Measurements from ENCODE around the gene CAMK1.
A peak's percentile ranks its signal among the peaks of the same experiment; 100 is the strongest.

Gene CAMK1

DNA sequence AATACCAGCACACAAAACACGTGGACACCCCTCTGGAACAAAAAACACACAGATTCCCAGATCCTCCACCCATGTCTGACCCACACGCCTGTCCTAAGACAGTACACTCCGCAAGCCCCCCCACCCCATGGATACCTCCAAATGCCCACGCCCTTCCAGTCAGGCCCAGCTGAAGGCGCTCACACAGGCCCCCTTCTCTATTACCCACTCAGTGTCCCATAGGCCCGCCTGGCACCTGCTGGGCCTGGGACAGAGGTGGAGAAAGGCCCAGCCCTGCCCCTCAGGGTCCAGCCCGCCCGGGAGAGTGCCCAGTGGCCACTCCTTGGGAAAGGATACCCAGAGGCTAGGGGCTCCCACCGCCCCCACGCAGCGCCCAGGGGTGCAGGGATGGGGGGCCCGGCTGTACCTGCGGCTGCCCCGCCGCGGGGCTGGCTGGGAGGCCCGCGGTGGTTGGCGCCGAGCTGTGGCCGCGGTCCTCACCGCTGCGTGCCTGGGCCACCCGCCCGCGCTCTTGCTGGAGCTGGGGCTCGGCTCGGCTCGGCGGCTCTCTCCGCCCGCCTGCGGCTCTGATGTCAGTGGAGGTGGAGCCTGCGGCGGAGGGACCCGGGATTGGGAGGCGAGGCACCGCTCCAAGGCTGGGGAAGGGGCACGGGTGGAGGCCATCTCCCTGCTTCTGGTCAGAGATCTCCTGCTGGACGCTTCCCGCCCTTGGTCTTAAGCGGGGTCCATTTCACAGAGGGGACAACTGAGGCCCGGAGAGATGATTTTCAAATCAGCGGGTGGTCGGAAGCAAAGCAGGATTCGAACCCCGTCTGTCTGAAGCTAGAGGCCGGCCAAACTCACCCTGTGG is at the start of gene CAMK1:
Gene CAMK1 (minus strand): TSS at position 522 of the 850 bp plus-strand sequence. CDS start 2,198 bp downstream, outside the sequence.
- peak; percentile 1 to 51 (median 44) for DNase-seq

DNA sequence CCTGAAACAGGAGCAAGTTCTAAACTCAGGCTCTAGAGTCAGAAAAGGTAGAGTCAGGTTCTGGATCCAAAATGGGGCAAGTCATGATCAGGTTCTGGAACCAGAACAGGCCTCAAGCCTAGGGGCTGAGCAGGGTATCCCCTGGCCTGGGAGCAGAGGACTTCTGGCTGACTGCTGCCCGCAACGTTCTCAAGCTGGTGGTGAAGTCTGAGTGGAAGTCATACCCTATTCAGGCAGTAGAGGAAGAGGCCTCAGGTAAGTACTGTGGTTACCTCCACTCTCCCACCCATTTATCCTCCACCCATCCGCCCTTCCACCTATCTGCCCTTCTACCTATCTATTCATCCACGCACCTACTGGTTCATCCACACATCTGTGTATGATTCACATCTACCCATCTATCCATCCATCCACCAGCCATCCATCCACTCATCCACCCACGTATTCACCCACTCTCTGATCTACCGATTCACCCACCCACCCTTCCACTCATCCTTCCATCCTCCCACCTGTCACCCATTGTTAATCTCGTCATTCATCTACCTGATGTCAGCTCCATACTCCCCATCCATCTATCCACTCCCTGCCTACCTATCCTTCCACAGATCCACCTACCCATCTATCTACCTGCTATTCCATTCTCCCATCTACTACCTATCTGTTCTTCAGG is 49.1 kb upstream of the CAMK1 start:
- no peak for DNase-seq

DNA sequence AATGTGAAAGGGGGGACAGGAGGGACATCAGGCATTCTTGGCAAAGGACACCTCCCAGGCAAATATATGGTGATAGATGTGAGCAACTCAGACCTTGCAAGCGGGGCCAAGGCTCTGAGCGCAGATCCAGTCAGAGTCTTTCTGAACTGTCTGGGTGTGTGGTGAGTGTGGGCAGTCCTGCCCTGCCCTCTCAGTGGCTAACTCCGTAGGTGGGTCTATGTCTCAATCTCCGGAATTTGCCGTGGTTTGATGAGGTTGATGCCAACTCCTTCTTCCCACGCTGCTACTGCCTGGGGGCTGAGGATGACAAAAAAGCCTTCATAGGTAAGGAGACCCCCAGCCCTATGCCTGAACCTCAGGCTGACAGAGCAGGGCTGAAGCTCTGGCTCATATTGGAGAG is 47.7 kb upstream of the CAMK1 start:
- no peak for DNase-seq

DNA sequence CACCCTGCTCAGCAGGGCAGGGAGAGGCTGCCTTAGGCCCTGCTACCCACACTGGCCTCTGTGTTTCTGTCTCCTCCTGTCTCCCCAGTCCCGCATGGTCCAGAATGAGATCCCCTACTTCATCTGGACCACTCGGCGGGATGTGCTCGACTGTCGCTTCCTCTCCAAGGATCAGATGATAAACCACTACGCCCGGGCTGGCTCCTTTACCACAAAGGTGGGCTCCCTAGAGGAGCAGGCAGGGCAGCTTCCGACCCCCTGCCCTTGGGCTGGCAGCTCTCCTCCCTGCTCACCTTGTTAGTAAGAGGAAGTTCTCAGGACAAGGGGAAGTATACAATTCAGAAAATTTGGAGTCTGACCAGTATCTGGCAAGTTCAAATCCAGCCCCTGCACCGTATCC is 46.2 kb upstream of the CAMK1 start:
- no peak for DNase-seq

DNA sequence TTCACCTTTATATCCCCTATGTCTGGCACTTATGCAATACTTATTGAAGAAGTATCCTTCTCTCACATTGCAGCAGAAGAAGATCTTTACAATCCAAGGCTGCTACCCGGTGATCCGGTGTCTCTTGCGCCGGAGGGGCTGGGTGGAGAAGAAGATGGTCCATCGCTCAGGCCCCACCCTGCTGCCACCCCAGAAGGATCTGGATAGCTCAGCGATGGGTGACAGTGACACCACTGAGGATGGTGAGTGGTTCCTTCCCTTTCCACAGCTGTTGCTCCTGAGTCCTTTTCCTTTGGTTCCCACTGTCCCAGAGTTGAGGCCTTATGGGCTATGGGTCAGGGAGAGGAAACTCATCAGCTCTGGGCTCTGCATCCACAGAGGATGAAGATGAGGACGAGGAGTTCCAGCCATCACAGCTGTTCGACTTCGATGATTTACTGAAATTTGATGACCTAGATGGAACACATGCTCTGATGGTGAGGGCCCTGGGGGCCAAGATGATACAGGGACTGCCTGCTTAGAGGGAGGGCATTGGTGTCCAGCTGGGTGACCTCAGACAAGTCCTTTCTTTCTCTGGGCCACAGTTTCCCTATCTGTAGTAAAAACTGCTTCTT is 43.2 kb upstream of the CAMK1 start:
- no peak for DNase-seq

DNA sequence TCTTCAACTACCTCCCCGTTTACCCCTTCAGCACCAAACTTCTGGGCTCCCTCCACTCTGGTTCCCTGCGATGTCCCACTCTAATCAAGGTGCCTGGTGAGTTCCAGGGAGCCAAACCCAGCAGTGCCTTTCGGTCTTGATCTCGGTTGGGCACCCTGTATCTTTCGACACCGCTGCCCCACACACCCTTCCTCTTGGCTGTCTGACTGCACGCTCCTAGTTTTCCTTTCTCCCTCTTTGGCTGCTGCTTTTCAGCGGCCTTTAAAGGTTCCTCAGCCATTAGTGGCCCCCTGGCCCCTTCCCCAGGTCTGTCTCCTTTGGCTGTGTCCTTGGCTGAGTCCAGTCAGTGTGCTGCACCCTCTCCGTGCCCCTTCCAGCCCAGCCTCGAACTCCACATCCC is 41.1 kb upstream of the CAMK1 start:
- no peak for DNase-seq

DNA sequence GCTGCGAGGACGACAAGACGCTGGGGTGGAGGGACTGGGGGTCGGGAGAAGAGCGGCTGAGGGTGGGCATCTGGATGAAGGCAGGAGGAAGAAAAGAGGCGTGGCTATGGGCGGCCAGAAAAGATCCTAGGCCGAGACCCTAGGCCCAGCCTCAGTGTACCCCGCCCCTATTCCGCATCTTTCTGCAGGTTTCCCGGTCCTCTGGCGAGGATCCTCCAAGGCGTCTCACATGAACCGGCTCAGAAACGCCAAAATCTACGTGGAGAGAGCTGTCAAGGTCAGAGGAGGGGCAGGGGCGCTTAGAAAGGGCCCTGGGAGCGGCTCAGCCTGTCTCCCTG is 40.7 kb upstream of the CAMK1 start:
- DNase-seq = no peak

DNA sequence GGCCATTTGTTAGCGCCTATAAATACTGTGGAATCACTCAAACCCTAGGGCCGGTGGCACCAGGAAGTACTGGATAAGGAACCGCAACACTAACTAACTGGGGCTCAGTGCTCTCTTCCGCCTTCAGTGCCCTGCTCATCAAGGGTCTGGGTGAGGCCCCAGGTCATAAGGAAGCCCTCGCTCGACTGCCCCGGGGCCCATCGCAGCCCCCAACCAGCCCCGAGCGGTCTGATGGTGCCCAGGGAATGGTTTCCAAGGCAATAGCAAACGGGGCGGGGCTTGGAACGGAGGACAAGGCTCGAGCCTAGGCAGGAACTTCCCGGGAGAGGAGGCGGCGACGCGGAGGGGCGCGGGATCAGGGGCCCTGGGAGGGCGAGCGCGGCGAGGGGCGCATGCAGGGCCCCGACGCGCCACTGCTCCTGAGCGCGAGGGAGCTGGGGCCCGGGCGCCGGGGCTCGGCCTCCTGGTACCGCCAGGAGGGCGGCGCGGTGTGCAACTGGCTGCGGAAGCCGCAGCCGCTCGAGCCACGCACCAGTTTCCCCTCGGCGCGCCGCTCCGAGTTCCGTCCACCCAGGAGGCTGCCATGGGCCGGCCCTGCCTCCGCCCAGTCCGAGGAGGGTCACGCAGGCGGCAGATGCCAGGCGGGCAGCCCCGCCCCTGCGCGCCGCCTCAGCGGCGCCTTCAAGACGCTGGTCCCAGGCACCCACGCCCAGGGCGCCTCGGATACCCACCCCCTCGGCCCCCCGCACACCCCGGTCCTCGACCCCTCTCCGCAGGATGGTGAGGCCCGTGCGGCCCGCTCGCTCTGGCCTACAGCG is 40.1 kb upstream of the CAMK1 start, which contains the start of gene TTLL3:
Gene TTLL3 (plus strand): TSS at position 648 of the 818 bp plus-strand sequence. CDS start 400 bp downstream, outside the sequence.
- peak; percentile 39 to 68 (median 61) for DNase-seq

DNA sequence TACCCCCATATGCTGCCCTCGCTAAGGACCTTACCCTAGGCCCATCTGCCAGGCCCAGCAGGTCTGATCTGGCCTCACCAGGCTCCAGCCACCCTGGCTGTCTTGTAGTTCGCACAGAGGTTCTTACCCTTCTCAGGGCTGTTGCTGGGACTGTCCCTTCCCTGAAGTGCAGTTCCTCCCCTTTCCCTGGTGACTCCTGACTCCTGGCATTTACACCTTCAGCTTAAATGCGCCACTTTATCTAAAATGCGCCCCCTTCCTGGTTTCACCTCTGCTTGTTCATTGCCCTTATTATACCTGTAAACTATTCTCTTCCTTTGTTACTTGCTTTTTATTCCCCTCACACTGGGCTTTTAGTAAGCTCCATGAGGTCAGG is 39.5 kb upstream of the CAMK1 start:
- no peak for DNase-seq

DNA sequence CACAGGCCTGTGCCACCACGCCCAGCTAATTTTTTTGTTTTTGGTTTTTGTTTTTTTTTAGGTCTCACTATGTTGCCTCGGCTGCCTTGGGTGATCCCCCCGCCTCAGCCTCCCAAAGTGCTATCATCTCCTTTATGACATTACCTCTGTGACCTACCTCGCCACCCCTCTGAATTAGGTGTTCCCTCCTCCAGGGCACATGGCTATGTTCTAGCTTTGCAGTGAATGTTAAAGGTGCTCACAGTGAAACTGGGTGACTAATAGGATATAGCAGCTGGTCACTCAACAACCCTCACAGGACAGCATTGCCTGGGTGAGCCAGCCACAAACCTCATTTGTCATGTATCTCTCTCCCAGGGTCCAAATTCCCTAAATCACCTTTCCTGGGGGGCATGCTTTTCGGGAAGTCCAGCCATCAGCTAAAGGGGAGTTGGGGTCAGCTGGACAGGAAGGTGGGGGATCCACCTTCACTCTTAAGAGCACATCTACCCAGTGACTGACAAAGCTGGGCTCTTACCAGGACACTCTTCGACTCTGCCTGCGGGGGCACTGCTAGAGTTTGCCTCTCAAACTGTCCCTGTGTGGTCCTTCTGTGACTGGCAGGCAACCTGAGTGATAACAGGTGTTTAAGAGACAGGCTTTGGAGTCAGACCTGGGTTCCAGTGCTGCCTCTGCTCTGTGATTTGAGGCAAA is 38.7 kb upstream of the CAMK1 start:
- DNase-seq = peak in 2 of 3 experiments; percentile 10 to 34

DNA sequence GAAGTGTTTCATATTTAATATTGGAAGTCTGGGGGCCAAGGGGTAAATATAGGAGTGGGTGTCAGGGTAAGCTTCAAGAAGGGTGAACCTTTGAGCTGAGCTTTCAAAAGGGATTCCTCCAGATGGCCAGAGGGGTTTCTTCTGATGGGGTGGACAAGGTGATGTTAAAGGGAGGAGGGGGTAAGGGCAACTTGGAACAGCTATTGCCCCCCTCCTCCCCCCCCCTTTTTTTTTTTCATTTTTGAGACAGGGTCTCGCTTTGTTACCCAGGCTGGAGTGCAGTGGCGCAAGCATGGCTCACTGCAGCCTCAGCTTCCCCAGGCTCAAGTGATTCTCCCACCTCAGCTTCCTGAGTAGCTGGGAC is 38.2 kb upstream of the CAMK1 start:
- DNase-seq = no peak

DNA sequence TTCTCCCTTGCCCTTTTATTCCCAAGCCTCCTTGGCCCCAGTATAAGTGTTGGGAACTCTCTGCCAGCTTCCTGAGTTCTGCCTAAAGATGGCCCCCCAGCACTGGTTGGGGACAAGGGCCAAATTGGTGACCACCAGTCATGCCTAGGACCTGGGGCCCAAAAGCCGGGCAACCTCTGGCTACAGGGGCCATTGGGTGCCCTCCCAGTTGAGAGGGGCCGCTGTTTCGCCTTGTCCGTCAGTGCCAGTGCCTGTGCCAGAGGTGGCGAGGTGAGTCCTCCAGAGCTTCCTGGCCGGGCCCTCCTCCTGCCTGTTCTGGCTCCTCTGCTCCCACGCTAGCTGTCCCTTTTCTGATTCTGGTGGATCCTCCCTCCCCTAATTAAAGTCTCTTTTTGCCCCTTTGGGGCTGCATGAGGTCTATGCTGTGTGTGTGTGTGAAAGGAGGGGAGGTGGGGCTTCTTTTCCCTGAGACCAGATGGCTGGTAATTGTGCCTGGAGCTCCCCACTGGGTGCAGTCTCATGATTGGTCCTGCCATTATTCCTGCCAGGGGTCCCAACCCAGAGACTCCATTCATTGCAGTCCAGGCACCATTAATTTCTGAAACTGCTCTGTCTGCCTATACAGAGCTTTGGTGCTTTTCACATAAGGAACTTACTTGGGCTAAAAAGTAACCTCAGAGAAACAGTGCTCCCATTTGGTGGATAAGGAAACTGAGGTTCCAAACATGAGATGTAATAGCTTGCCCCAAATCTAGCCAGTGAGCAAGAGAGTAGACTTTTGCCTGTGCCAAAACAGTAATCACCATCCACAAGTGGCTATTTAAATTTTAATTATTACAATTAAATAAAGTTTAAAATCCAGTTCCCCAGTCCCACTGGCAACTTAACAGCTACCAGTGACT is 37.2 kb upstream of the CAMK1 start:
- DNase-seq = no peak

DNA sequence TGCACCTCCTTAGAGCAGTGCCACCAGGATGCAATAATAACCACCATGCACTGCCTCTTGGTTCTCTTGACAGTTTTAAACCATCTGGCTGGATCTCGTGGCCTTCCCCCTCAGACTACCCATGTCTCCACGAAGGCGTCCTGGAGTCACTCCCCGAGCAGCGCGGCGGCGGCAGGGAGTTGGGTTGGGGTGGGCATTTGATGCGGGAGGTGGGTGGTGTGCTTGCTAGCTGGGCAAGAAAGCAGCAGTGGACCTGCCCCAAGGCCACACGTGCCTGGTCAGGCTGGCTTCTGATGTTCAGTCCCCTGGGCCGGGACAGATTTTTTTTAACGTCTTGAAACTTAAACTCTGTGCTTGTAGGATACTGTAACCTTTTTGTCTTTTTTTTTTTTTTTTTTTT is 36.4 kb upstream of the CAMK1 start:
- DNase-seq = no peak

DNA sequence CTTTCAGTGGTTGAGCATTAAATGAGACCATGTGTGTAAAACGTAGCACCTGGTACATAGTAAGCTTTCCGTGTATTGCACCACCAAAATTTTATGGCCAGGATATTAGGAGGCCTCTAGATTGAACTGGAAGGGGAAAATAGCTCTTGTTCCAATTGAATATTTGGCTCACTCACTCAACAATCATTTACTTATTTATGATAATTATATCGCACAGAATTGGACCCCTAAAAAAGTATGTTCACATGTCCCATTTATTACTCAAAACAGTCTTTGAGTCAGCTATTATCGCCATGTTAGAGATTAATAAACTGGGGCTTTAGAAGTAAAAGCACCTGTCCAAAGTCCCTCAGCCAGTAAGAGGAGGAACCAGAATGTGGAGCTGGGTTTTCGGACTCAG is 35.2 kb upstream of the CAMK1 start:
- DNase-seq = no peak

DNA sequence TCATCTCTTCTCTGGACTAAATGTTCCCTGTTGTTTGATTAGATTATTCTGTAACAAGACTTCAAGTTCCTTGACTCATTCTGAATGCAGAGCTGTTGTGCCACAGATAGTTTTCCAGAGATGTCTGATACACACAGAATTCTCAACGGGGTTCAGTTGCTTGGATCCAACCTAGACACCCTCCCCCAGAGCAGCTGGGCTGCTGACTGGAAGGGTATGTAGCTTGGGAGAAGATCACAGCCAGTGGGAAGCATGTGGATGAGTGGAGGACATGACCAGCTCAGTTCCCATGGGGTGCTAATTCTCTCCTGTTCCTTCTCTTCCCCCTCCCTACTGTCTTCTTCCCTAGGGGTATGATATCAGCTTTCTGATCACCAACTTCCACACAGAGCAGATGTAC is 33.7 kb upstream of the CAMK1 start:
- DNase-seq = no peak

DNA sequence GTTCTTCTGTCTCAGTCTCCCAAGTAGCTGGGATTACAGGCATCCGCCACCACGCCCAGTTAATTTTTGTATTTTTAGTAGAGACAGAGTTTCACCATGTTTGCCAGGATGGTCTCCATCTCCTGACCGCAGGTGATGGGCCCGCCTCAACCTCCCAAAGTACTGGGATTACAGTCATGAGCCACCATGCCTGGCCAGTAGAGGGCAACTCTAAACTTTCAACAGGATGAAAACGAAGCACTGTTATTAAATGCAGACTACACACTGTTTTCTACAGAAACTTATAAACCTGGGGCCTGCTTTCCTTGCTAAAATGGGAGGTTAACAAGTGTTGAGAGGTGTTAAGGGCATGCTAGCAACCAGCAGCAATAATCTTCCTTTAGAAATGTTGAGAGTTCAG is 30.8 kb upstream of the CAMK1 start:
- no peak for DNase-seq

DNA sequence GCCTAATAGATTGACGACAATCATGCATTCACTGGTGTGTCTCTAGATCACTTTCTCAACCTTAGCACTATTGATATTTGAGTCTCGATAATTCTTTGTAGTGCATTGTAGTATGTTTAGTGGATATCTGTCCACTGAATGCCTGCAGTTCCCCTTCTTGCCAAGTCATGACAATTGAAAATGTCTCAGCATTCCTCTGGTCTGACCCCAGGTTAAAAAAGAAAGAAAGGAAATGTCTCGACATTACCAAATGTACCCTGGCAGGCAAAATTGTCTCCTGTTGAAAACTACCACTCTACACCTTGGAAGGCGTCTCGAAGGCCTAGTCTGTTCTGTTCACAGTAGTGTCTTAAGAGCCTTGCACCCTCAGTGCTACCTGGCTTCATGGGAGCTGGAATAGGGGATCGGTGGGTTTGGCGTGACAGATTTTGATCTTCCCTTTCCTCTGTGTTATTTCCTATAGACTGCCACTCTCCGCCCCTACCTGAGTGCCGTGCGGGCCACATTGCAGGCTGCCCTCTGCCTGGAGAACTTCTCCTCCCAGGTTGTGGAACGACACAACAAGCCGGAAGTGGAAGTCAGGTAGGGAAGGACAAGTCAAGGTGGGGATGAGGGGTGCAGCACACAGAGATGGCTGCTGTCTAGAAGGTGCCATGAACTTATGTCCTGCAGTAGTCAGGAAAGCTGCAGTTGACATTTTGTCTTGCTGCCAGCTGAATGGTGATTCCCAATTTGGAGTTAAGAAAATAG is 27.6 kb upstream of the CAMK1 start:
- DNase-seq = no peak

DNA sequence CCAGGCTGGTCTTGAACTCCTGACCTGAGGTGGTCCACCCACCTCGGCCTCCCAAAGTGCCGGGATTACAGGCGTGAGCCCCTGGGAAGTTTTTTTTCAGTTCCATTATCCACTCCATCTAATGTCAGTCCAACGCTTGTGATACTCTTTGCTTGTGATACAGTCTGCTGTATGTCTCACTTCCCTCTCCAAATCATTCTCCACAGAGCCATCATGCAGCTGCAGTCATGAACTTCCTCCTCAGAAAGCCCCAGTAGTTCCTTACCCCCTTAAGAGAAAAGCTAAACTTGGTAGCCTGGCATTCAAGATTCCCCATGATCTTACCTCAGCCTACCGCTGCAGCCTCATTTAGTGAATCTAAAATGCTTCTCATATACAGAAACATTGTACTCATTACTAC is 25.5 kb upstream of the CAMK1 start:
- no peak for DNase-seq

DNA sequence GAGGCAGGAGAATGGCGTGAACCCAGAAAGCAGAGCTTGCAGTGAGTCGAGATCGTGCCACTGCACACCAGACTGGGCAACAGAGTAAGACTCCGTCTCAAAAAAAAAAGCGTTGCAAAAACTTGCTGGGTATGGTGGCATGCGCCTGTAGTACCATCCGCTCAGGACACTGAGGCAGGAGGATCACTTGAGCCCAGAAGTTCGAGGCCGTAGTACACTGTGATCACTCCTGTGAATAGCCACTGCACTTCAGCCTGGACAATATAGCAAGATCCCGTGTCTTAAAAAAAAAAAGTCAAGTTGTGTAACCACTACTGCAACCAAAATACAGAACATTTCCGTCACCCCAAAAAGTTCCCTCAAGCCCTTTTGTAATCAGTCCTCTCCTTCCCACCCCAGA is 24.7 kb upstream of the CAMK1 start:
- no peak for DNase-seq

DNA sequence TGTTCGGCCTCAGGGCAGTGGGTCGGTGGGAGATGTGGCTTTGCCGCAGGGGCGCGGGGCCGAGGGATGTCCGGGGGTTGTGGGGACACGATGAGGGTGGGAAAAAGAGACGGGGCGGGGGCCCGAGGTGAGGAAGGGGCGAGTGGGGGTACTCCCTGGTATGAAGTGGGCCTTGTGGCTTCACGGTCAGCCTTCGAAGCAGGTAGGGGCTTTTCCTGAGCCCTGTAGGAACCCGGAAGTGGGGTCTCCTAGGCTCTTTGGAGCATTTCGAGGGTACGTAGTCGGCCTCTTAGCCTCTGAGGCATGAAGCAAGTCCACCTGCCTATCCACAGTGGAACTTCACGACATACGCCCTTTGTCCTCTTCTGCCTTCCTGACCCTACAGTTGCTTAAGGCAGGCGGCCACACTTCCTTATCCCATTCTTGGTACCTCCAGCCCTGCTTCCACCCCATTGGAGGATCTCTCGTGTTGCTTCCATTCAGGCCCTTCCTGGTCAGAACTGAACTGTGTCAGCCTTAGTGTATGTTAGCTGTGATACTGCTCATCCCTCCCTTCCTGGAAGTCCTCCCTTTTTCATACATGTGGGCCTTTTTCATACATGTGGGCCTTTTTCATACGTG is 23.5 kb upstream of the CAMK1 start:
- DNase-seq = peak in 1 of 3 experiments; percentile 36
